Cerebellar cortex (tissue), 1 donor: ENCODE data around the gene STAM2.
"Not testable (repeated sequence)": the region's sequence is repeated elsewhere in the genome, so short reads cannot be mapped to it uniquely, and the experiment has no call there.

ENCODE experiments used
- DNase-seq: peaks from one replicate; pipeline ENCODE4 v3.0.0-alpha.2; 2015; ENCODE audit warnings: low spot score

The STAM2 gene

GRCh38 chr2:152172201-152172785 lies 3.3 kb downstream of the STAM2 start:
- not testable (repeated sequence) for DNase-seq

- no peak for DNase-seq
Measured at GRCh38 chr2:152171718-152172117, 3.8 kb downstream of the STAM2 start.

- not testable (repeated sequence) for DNase-seq
Measured at GRCh38 chr2:152169158-152169557, 6.4 kb downstream of the STAM2 start.

DNA sequence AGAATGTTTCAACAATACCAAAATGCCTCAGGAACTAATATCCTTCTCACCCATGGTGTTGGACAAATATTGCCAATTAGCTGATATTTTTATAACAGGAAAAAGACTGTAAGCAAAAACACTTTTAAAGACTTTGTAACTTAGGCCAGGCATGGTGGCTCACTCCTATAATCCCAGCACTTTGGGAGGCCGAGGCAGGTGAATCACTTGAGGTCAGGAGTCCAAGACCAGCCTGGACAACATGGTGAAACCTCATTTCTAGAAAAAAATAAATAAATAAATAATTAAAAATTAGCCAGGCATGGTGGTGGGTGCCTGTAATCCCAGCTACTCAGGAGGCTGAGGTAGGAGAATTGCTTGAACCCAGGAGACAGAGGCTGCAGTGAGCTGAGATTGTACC lies 8.1 kb downstream of the STAM2 start:
- DNase-seq = not testable (repeated sequence)

- no peak for DNase-seq
Measured at GRCh38 chr2:152167065-152167464, 8.5 kb downstream of the STAM2 start.

- no peak for DNase-seq
Measured at GRCh38 chr2:152166633-152167032, 8.9 kb downstream of the STAM2 start.

DNA sequence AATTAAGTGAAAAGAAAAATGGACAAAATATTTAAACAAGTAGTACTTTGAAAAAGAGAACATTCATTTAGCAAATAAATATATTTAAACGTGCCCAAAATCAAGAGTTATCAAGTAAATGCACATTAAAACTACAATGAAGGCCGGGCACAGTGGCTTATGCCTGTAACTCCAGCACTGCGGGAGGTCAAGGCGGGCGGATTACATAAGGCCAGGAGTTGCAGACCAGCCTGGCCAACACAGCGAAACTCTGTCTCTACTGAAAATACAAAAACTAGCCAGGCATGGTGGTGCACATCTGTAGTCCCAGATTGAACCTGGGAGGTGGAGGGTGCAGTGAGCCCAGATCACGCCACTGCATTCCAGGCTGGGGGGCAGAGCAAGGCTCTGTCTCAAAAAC lies 9.8 kb downstream of the STAM2 start:
- DNase-seq = no peak

GRCh38 chr2:152165306-152165705 lies 10.3 kb downstream of the STAM2 start:
- DNase-seq = no peak

- DNase-seq = not testable (repeated sequence)
Measured at GRCh38 chr2:152163669-152164068, 11.9 kb downstream of the STAM2 start.

DNA sequence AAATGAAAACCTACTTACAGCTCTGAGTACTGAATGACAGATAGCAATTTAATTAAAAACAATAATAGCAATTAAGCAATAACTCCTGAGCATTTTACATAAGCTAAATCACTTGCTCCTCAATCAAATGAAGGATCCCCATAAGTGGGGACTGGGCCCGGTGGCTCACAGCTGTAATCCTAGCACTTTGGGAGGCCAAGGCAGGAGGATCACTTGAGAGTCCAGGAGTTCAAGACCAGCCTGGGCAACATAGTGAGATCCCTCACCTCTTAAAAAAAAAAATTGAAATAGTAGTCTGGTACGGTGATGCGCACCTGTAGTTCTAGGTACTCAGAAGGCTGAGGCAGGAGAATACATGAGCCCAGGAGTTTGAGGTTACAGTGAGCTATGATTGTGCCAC lies 13.4 kb downstream of the STAM2 start:
- DNase-seq = no peak

DNA sequence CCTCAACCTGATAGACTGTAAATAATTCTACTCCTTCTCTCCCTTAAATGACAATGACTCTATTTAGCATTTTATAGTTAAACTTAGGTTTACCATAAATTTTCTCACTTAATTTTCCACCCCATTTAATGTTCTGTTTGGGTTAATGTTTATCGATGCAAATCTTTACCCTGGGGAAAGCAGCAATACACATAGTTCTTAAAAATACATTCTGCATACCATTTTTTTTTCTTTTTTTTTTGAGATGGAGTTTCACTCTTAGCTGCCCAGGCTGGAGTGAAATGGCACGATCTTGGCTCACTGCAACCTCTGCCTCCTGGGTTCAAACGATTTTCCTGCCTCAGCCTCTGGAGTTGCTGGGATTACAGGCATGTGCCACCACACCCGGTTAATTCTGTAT lies 14.0 kb downstream of the STAM2 start:
- DNase-seq = no peak

- DNase-seq = not testable (repeated sequence)
Measured at GRCh38 chr2:152160378-152160777, 15.2 kb downstream of the STAM2 start.

- no peak for DNase-seq
Measured at GRCh38 chr2:152157253-152157652, 18.3 kb downstream of the STAM2 start.

DNA sequence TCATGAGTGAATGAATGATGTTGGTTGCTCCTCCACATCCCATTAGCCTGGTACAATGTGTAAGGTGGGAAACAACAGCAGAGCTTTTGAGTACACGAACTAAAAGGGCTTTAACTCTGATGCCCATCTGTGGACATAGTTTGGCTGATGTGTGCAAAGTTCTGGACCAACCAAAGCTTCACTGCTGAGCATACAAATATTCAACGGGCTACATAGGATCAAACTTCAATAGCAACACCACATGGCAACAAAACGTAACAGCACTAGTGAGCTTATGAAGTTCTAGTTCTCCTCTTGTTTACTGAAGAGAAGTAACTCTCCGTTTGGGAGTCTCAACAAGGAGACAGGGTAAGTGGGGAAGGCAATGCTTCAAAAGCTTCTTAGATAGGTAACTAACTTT lies 20.4 kb downstream of the STAM2 start:
- no peak for DNase-seq

GRCh38 chr2:152154462-152154861 lies 21.1 kb downstream of the STAM2 start:
- no peak for DNase-seq

- DNase-seq = no peak
Measured at GRCh38 chr2:152134488-152135280, 40.9 kb downstream of the STAM2 start.

DNA sequence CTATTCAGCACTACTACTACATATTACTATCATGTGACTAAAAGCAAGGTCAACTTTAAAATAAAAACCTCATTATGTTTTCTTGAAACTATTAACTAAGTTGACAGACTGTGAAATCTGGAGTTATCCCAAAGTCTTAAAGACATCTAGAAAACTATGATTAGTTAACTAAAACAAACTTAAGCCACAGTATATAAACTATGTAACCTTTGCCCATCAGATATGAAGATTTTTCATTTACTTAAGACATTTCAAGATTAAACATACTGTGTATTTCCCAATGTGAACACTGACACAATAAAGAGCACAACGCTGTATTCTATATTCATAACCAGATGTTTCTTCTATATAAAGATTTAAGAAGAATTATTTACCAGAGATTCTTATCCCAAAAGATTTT lies 43.3 kb downstream of the STAM2 start:
- no peak for DNase-seq

DNA sequence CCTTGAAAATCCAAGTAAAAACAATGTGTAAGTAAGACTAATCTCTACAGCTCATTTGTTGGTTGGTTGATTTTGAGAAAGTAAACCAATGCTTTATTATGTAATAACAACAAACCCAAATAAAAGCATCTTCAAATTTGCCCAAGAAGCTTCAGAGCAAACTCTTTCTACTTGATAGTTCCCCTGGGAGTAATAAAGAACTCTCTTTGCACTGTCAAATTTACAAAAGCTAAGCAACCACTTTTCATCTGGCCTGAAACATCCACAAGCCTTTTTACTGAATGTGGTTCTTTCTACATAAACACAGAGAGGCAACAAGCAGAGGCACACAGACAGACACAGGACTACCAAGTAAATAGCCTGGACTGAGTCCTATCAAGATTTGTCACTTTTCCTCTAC lies 47.9 kb downstream of the STAM2 start:
- no peak for DNase-seq

- no peak for DNase-seq
Measured at GRCh38 chr2:152126664-152127063, 48.9 kb downstream of the STAM2 start.

- no peak for DNase-seq
Measured at GRCh38 chr2:152122161-152122560, 53.4 kb downstream of the STAM2 start.

- DNase-seq = no peak
Measured at GRCh38 chr2:152120430-152120829, 55.1 kb downstream of the STAM2 start.

DNA sequence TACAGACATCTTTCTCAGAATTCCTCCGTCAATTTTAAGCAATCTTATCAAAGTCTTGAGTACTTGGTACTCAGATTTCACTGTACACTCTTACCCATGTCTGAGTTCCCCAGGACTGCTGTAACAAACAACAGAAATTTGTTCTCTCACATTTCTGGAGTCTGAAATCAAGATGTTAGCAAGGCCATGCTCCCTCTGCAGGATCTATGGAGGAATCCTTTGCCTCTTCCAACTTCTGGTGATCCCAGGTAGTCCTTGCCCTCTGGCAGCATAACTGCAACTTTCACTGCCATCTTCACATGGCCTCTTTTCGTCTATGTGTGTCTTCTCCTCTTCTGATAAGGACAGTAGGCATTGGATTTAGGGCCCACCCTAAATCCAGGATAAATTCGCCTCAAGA lies 59.6 kb downstream of the STAM2 start:
- DNase-seq = peak; percentile 28

- no peak for DNase-seq
Measured at GRCh38 chr2:152114366-152114765, 61.2 kb downstream of the STAM2 start.

- DNase-seq = not testable (repeated sequence)
Measured at GRCh38 chr2:152107140-152107539, 68.4 kb downstream of the STAM2 start.
